DND-41 (cell line): ENCODE results near the gene CSNK2A2.

ENCODE experiments used
- CTCF ChIP-seq: IDR thresholded peaks from 2 replicates; pipeline ENCODE4 v1.5.1; 2012; ENCODE audit warnings: borderline replicate concordance, low read length, moderate library complexity, mild to moderate bottlenecking; ENCODE audit not compliant: poor library complexity, severe bottlenecking; ENCODE audit errors: extremely low read depth
- EZH2 ChIP-seq: IDR thresholded peaks from 3 replicates; pipeline ENCODE4 v1.6.1; 2012; ENCODE audit warnings: borderline replicate concordance, low read depth, mild to moderate bottlenecking, moderate library complexity, low read length, inconsistent platforms; ENCODE audit not compliant: severe bottlenecking

GRCh38 chr16:58116529-58116928, 81.4 kb downstream of the CSNK2A2 start:
- TF ChIP-seq CTCF (no peak), EZH2 (no peak)
